Measurements from ENCODE around the gene APOL5. TPM values are rescaled to one million over a fixed set of nuclear protein-coding genes. Genes with fewer than 3 reads are reported as not detected.

APOL5 gene
- total RNA-seq, 5 donors from 2014 or later (not counting 1 experiment from before 2014, with no cell fraction given): not detected

DNA sequence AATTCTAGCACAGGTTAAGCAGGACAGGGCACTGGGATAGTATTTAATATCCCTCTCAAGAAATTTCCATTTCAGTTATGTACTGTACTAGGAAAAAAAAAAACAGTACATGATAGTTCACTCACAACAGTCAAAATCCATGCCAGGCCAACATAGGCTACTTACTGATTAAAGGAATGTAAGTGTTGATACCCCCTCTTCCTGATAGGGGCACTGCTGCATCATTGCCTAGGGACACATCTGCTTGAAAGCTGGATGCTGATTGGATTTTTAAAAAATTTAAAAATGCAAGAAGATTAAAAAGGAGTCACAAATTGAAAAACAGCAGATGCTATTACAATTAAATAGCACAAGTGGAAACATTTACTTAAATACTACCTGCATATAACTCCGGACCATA, 43.4 kb downstream of the APOL5 start:
- H3K27ac Mint-ChIP-seq: no peak overlapping the region
- no peaks in the 10 kb centered on the region for H3K27me3 ChIP-seq (replicated peaks in 1 of 2; ENCODE audit: control insufficient read depth in 2 of 2, extremely low read depth in 1 of 2, insufficient read depth in 2 of 2, low read length in 1 of 2)
- ChIA-PET CTCF (no interaction called here), POLR2A (no interaction called here)
- H3K4me3 Mint-ChIP-seq: no peak overlapping the region
- no peaks in the 10 kb centered on the region for H3K9me3 Mint-ChIP-seq
- peaks cover 0 to 2% of the 10 kb centered on the region in 2 donors for H3K27me3 Mint-ChIP-seq
- no peak for ATAC-seq (replicated peaks in 1 of 4)
- no CpG with 5 or more reads among the region's 1 CpG for WGBS (ENCODE audit: insufficient coverage)
- H3K4me1 ChIP-seq (ENCODE audit: control insufficient read depth in 1 of 2, extremely low read depth in 1 of 2, insufficient read depth in 2 of 2, low read length in 2 of 2): no peaks in the 10 kb centered on the region
- DNase-seq: no peak
- H3K36me3 ChIP-seq (ENCODE audit: control insufficient read depth in 2 of 2, extremely low read depth in 1 of 2, insufficient read depth in 1 of 2, low read length in 1 of 2): no peaks in the 10 kb centered on the region
- no peak overlapping the region for H3K27ac ChIP-seq (ENCODE audit: low read length)
- H3K36me3 Mint-ChIP-seq: no peaks in the 10 kb centered on the region
- no peaks in the 10 kb centered on the region for H3K9me3 ChIP-seq
- no peaks in the 10 kb centered on the region for H3K4me1 Mint-ChIP-seq
- H3K4me3 ChIP-seq (ENCODE audit: control insufficient read depth in 1 of 2, extremely low read depth in 1 of 2, low read length in 1 of 2): no peak overlapping the region

DNA sequence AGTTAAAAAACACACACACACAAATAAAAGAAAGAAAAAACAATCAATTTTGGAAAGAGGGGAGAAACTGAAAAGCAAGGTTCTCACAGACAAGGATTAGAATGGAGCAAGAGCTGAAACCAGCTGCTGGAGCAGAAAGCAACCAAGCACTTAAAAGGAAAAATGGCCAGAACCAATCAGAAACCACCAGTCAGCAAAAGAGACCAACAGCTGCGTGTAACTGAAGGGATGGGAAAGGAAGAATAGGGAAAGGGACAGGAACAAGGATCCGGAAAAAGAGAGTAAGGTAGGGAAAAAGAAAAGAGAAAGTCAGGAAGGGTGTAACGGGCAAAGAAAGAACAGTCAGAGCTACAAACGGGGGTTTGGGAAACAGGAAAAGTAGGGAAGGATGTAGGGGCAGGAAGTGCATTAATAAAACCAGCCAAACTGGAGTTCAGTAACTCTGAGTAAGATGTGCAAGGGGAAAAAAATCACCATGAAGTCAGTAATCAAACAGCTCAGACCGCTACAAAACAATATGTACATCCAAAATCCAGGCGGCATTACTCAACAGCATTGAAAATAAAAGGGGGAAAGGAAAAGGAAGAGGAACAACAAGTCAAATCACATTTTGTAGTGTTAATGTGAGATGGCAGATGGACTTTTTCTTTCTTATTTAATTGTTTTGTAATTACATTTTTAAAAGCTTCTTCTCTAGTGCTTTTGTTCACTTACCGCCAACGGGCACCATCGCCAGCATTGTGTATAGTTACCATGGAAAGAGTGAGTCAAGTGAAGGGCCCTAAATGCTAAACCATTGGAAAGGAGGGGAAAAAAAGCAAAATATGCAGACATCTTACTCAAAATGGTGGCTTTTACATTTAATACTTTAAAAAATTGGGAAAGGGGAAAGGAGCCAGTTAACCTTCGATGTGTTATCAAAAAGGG, 49.2 kb downstream of the APOL5 start:
- 78% methylated on average over 2 of the region's 10 CpGs for WGBS (ENCODE audit: insufficient coverage)
- no peaks in the 10 kb centered on the region for H3K36me3 ChIP-seq (ENCODE audit: control insufficient read depth in 2 of 2, extremely low read depth in 1 of 2, insufficient read depth in 1 of 2, low read length in 1 of 2)
- no peaks in the 10 kb centered on the region for H3K27me3 ChIP-seq (replicated peaks in 1 of 2; ENCODE audit: control insufficient read depth in 2 of 2, extremely low read depth in 1 of 2, insufficient read depth in 2 of 2, low read length in 1 of 2)
- H3K27ac ChIP-seq (ENCODE audit: low read length): no peak overlapping the region
- ChIA-PET POLR2A (no interaction called here), CTCF (interaction anchor here in 1 of 2 donors (0.6 kb wide), 1 partner anchor 57 kb away, joined by 4 read pairs; no protein-coding TSS in a partner anchor)
- H3K4me1 ChIP-seq (ENCODE audit: control insufficient read depth in 1 of 2, extremely low read depth in 1 of 2, insufficient read depth in 2 of 2, low read length in 2 of 2): no peaks in the 10 kb centered on the region
- Mint-ChIP-seq H3K27me3 (peaks cover 6 to 12% of the 10 kb centered on the region in 2 donors), H3K27ac (no peak overlapping the region), H3K4me3 (no peak overlapping the region), H3K9me3 (no peaks in the 10 kb centered on the region), H3K4me1 (no peaks in the 10 kb centered on the region), H3K36me3 (no peaks in the 10 kb centered on the region)
- no peaks in the 10 kb centered on the region for H3K9me3 ChIP-seq
- no peak for ATAC-seq (replicated peaks in 1 of 4)
- no peak for DNase-seq
- no peak overlapping the region for H3K4me3 ChIP-seq (ENCODE audit: control insufficient read depth in 1 of 2, extremely low read depth in 1 of 2, low read length in 1 of 2)

GRCh38 chr22:35769974-35770373, 52.3 kb downstream of the APOL5 start:
- POLR2A ChIA-PET: no interaction called here
- Mint-ChIP-seq H3K27ac (no peak overlapping the region), H3K27me3 (peaks cover 6 to 13% of the 10 kb centered on the region in 2 donors), H3K9me3 (no peaks in the 10 kb centered on the region), H3K4me1 (no peaks in the 10 kb centered on the region), H3K4me3 (no peak overlapping the region), H3K36me3 (no peaks in the 10 kb centered on the region)
- no peak overlapping the region for H3K4me3 ChIP-seq (ENCODE audit: control insufficient read depth in 1 of 2, extremely low read depth in 1 of 2, low read length in 1 of 2)
- no peaks in the 10 kb centered on the region for H3K27me3 ChIP-seq (replicated peaks in 1 of 2; ENCODE audit: control insufficient read depth in 2 of 2, extremely low read depth in 1 of 2, insufficient read depth in 2 of 2, low read length in 1 of 2)
- H3K4me1 ChIP-seq (ENCODE audit: control insufficient read depth in 1 of 2, extremely low read depth in 1 of 2, insufficient read depth in 2 of 2, low read length in 2 of 2): no peaks in the 10 kb centered on the region
- no peak overlapping the region for H3K27ac ChIP-seq (ENCODE audit: low read length)
- H3K9me3 ChIP-seq: no peaks in the 10 kb centered on the region
- CTCF ChIA-PET: no interaction called here
- ATAC-seq (replicated peaks in 1 of 4): no peak
- H3K36me3 ChIP-seq (ENCODE audit: control insufficient read depth in 2 of 2, extremely low read depth in 1 of 2, insufficient read depth in 1 of 2, low read length in 1 of 2): no peaks in the 10 kb centered on the region
- no peak for DNase-seq

DNA sequence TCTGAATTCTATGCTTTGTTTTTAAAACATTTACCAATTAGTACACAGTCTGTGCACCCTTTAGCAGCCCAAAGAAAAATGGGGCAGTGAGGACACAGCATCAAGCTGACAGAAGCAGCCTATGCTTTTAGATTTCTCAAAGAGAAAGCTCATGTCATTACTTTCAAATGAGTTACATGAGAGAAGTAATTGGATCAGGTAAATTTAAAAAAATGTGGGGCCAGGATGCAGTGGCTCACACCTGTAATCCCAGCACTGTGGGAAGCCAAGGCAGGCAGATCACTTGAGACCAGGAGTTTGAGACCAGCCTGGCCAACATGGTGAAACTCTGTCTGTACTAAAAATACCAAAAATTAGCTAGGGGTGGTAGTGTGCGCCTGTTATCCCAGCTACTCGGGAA, 57.7 kb downstream of the APOL5 start:
- Mint-ChIP-seq H3K36me3 (no peaks in the 10 kb centered on the region), H3K27ac (no peak overlapping the region), H3K27me3 (peaks cover 0 to 9% of the 10 kb centered on the region in 2 donors), H3K4me1 (no peaks in the 10 kb centered on the region), H3K9me3 (no peaks in the 10 kb centered on the region), H3K4me3 (no peak overlapping the region)
- no peak overlapping the region for H3K27ac ChIP-seq (ENCODE audit: low read length)
- H3K36me3 ChIP-seq (ENCODE audit: control insufficient read depth in 2 of 2, extremely low read depth in 1 of 2, insufficient read depth in 1 of 2, low read length in 1 of 2): no peaks in the 10 kb centered on the region
- no CpG with 5 or more reads among the region's 2 CpGs for WGBS (ENCODE audit: insufficient coverage)
- POLR2A ChIA-PET: no interaction called here
- H3K27me3 ChIP-seq (replicated peaks in 1 of 2; ENCODE audit: control insufficient read depth in 2 of 2, extremely low read depth in 1 of 2, insufficient read depth in 2 of 2, low read length in 1 of 2): peaks cover 0 to 2% of the 10 kb centered on the region in 2 experiments
- ATAC-seq (replicated peaks in 1 of 4) (no peak), DNase-seq (no peak)
- H3K4me1 ChIP-seq (ENCODE audit: control insufficient read depth in 1 of 2, extremely low read depth in 1 of 2, insufficient read depth in 2 of 2, low read length in 2 of 2): no peaks in the 10 kb centered on the region
- CTCF ChIA-PET: no interaction called here
- no peak overlapping the region for H3K4me3 ChIP-seq (ENCODE audit: control insufficient read depth in 1 of 2, extremely low read depth in 1 of 2, low read length in 1 of 2)
- H3K9me3 ChIP-seq: no peaks in the 10 kb centered on the region

DNA sequence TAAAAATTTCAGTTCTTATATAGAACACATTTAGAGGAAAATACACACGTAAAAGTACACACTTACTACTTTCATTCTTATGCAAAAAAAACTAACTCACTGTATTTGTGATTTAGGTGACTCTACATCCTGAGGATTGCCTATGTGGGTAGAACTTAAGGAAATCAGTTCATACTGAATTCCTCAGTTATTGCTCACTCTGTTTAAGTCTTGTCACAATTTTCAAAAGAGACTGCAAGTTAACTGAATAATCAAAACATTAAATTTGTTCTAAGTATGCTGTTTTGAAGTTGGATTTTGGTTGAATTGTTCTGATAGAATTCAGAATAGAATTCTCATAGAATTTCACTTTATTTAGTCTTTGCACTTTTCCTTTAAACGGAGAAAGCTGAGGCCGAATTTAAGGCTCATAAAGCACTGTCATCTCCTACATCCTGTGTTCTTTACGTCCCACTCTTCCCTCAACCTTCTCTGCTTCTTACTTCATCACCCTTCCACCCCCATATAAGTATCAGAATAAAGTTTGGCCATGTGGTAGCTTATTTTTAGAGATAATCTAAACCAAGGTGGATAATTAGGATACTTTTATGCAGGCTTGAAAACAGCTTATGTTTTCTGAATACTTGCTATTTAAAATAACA, 59.8 kb downstream of the APOL5 start:
- Histone ChIP-seq H3K4me3 (ENCODE audit: control insufficient read depth in 1 of 2, extremely low read depth in 1 of 2, low read length in 1 of 2) (no peak overlapping the region), H3K27ac (ENCODE audit: low read length) (no peak overlapping the region), H3K9me3 (no peaks in the 10 kb centered on the region), H3K27me3 (replicated peaks in 1 of 2; ENCODE audit: control insufficient read depth in 2 of 2, extremely low read depth in 1 of 2, insufficient read depth in 2 of 2, low read length in 1 of 2) (peaks cover 0 to 2% of the 10 kb centered on the region in 2 experiments), H3K36me3 (ENCODE audit: control insufficient read depth in 2 of 2, extremely low read depth in 1 of 2, insufficient read depth in 1 of 2, low read length in 1 of 2) (no peaks in the 10 kb centered on the region), H3K4me1 (ENCODE audit: control insufficient read depth in 1 of 2, extremely low read depth in 1 of 2, insufficient read depth in 2 of 2, low read length in 2 of 2) (no peaks in the 10 kb centered on the region)
- CTCF ChIA-PET: no interaction called here
- Mint-ChIP-seq H3K36me3 (no peaks in the 10 kb centered on the region), H3K4me1 (no peaks in the 10 kb centered on the region), H3K27me3 (peaks cover 0 to 9% of the 10 kb centered on the region in 2 donors), H3K9me3 (no peaks in the 10 kb centered on the region), H3K27ac (no peak overlapping the region), H3K4me3 (no peak overlapping the region)
- POLR2A ChIA-PET: no interaction called here
- ATAC-seq (replicated peaks in 1 of 4) (no peak), DNase-seq (no peak)
- WGBS (ENCODE audit: insufficient coverage): 75% methylated on average over 2 of the region's 4 CpGs

All from T-cell (primary cell).